Measurements from ENCODE around the gene DAPP1. TPM values are rescaled to one million over a fixed set of nuclear protein-coding genes. Genes with fewer than 3 reads are reported as not detected.

DAPP1 gene
- total and polyA plus RNA-seq, 2 of the 8 experiments (the other 6 are each of a cell fraction or from before 2014, with no cell fraction given): not detected

DNA sequence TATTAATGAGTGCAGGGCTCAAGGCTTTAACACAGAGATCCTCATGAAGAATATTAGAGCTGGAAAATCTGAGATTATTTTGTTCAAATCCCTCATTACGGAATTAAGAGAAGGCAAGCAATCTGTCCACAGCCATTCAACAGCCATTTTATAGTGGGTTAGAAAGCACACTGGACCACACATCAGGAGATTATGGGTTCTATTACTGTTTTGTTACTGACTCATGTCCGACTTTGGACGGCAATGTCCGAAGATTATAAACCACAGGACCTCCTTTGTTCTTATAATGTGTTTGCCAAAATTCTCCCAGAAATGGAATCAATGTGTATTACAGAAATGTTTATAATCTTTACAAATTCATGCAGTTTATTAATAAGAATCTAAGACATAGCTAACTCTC lies 69.5 kb downstream of the DAPP1 start:
- H3K4me3 ChIP-seq (ENCODE audit: extremely low read depth in 1 of 4, insufficient read depth in 2 of 4, low read depth in 3 of 4, low read length in 4 of 4): no peak overlapping the region
- no peaks in the 10 kb centered on the region for H3K23me2 ChIP-seq (ENCODE audit: low read depth, low read length)
- no peaks in the 10 kb centered on the region for H3K4me1 ChIP-seq (replicated peaks in 1 of 4; ENCODE audit: control insufficient read depth in 3 of 4, insufficient read depth in 4 of 4, low read length in 3 of 4)
- no peak overlapping the region for H3K23ac ChIP-seq (ENCODE audit: insufficient read length)
- FAIRE-seq: no peak
- H4K8ac ChIP-seq (ENCODE audit: extremely low read depth, insufficient read depth, low read length): no peak overlapping the region
- H2BK120ac ChIP-seq (replicated peaks; ENCODE audit: low read depth, low read length): no peak overlapping the region
- H3K14ac ChIP-seq (ENCODE audit: insufficient read length): no peak overlapping the region
- H3K79me1 ChIP-seq (ENCODE audit: low read depth, low read length): no peaks in the 10 kb centered on the region
- no peak overlapping the region for H3K4ac ChIP-seq (replicated peaks; ENCODE audit: insufficient read length, low read depth, low read length)
- H4K5ac ChIP-seq (ENCODE audit: insufficient read length, low read depth, low read length): no peak overlapping the region
- no peak overlapping the region for H2AK5ac ChIP-seq (ENCODE audit: low read depth, low read length)
- no peak for TF ChIP-seq MAFK (IDR thresholded peaks at IDR 0.05; ENCODE audit: low read depth, low read length)
- no peak for TF ChIP-seq SIN3A (conservative IDR thresholded peaks at IDR 0.05 in 1 of 2, IDR thresholded peaks at IDR 0.05 in 1 of 2; ENCODE audit: low read depth in 1 of 2, low read length in 2 of 2)
- no peak for TF ChIP-seq KDM1A (IDR thresholded peaks at IDR 0.05; ENCODE audit: borderline replicate concordance, low read length)
- TF ChIP-seq, protein P1, sequence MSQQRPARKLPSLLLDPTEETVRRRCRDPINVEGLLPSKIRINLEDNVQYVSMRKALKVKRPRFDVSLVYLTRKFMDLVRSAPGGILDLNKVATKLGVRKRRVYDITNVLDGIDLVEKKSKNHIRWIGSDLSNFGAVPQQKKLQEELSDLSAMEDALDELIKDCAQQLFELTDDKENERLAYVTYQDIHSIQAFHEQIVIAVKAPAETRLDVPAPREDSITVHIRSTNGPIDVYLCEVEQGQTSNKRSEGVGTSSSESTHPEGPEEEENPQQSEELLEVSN (IDR thresholded peaks at IDR 0.05): no peak
- TF ChIP-seq NRF1 (IDR thresholded peaks at IDR 0.05; ENCODE audit: low read depth, low read length): no peak
- no peak for TF ChIP-seq BCL11A (IDR thresholded peaks at IDR 0.05; ENCODE audit: low read depth in 2 of 2, low read length in 2 of 2)
- TF ChIP-seq RNF2 (IDR thresholded peaks at IDR 0.05; ENCODE audit: borderline replicate concordance, low read depth, low read length, missing control alignments, poor library complexity, severe bottlenecking): no peak
- TF ChIP-seq GTF2F1 (IDR thresholded peaks at IDR 0.05; ENCODE audit: borderline replicate concordance, low read depth, low read length): no peak
- no peak for TF ChIP-seq KDM4A (IDR thresholded peaks at IDR 0.05; ENCODE audit: low read depth, low read length, severe bottlenecking)
- TF ChIP-seq SAP30 (IDR thresholded peaks at IDR 0.05; ENCODE audit: insufficient read depth, insufficient replicate concordance, low read length): no peak
- no peak for TF ChIP-seq TBP (IDR thresholded peaks at IDR 0.05; ENCODE audit: low read depth, low read length)
- H2BK20ac ChIP-seq (ENCODE audit: low read length): no peak overlapping the region
- H4K20me1 ChIP-seq (replicated peaks in 1 of 2; ENCODE audit: control insufficient read depth in 1 of 2, insufficient read depth in 2 of 2, low read length in 2 of 2): peaks cover 2 to 4% of the 10 kb centered on the region in 2 experiments
- no peak overlapping the region for H3K27ac ChIP-seq (ENCODE audit: low read depth, low read length)
- 95% methylated on average over 4 of the region's 4 CpGs; no CpG with 5 or more reads in 1 of the 2 experiments for WGBS, 2 experiments (ENCODE audit: extremely low coverage in 1 of 2, insufficient coverage in 1 of 2, insufficient read length in 1 of 2, insufficient replicate concordance in 2 of 2, low coverage in 1 of 2, low lambda C conversion rate in 2 of 2, missing lambda C conversion rate in 1 of 2)
- H3K56ac ChIP-seq (replicated peaks; ENCODE audit: insufficient read length, low read depth, low read length): no peak overlapping the region
- ChIA-PET POLR2A (ENCODE audit: partially characterized antibody) (no interaction called here), CTCF (ENCODE audit: partially characterized antibody) (interaction anchor here (0.6 to 2.7 kb wide), 4 partner anchors 35 to 77 kb away, joined by 3 to 13 read pairs (median 6); partner anchors contain the start of gene DNAJB14)
- H3K9me3 ChIP-seq (ENCODE audit: insufficient read depth in 2 of 2, low read depth in 1 of 2, low read length in 1 of 2): no peaks in the 10 kb centered on the region
- H2AFZ ChIP-seq (ENCODE audit: low read length): no peak overlapping the region
- no peak overlapping the region for H2BK5ac ChIP-seq (ENCODE audit: low read depth, low read length)
- no peak overlapping the region for H4K91ac ChIP-seq (replicated peaks; ENCODE audit: insufficient read length, low read length)
- DNase-seq (ENCODE audit: low read depth in 1 of 2, low spot score in 2 of 2): no peak
- H3K36me3 ChIP-seq (ENCODE audit: control insufficient read depth in 2 of 4, insufficient read depth in 4 of 4, low read length in 3 of 4): peaks cover 0 to 15% (median 0%) of the 10 kb centered on the region in 4 experiments; a peak in 1 of 8 replicates
- H3K27me3 ChIP-seq (replicated peaks in 1 of 4; ENCODE audit: control insufficient read depth in 3 of 4, extremely low read depth in 1 of 4, insufficient read depth in 3 of 4, low read length in 3 of 4): no peaks in the 10 kb centered on the region
- H3K18ac ChIP-seq (ENCODE audit: extremely low read depth, low read length): no peak overlapping the region
- no peak overlapping the region for H3K9ac ChIP-seq (replicated peaks in 1 of 4; ENCODE audit: extremely low read depth in 1 of 4, low read depth in 3 of 4, low read length in 3 of 4)
- H2BK15ac ChIP-seq (ENCODE audit: low read length): no peak overlapping the region
- H3K4me2 ChIP-seq (ENCODE audit: insufficient read depth in 1 of 2, low read depth in 2 of 2, low read length in 2 of 2): no peak overlapping the region
- peaks cover 0 to 13% of the 10 kb centered on the region in 2 experiments; a peak in 2 of 4 replicates for H3K79me2 ChIP-seq (ENCODE audit: control insufficient read depth in 1 of 2, insufficient read depth in 2 of 2, low read length in 2 of 2)
- no peak overlapping the region for H2BK12ac ChIP-seq (ENCODE audit: low read depth, low read length)

Data from H1 (cell line).